ENCODE data around the gene DAO.
A peak's percentile ranks its signal among the peaks of the same experiment; 100 is the strongest.

DAO gene

DNA sequence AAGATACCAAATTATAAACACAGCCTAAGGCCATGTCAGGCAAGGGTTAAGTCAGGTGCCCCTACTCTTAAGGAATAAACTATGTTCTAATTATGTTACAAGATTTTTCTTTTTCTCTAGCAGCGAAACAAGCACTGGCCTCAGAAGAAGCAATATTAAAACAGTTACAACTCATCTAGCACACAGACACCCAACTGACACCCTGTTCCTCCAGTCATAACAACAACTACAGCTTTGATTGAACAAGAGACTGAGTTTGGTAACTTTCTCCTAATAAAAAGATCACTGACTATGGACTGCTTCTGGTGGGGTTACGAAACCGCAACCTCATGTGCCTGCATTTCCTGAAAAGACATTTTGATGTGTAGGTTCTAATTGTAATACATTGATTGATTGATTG, 3.3 kb upstream of the DAO start:
- no peak for DNase-seq

DNA sequence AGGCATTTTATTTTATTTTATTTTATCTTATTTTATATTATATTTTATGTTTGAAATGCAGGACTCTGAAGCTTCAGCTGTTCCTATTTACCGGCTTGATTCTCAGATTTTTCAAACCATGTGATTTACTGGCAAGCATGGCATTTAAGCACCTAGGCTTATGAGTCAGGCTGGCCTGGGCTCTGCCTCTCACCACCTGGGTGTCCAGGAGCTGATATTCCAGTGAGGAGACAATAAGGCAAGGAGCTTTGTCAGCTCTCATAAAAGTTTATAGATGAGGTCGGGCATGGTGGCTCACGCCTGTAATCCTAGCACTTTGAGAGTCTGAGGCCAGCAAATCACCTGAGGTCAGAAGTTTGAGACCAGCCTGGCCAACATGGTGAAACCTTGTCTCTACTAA, 2.1 kb downstream of the DAO start:
- no peak for DNase-seq

DNA sequence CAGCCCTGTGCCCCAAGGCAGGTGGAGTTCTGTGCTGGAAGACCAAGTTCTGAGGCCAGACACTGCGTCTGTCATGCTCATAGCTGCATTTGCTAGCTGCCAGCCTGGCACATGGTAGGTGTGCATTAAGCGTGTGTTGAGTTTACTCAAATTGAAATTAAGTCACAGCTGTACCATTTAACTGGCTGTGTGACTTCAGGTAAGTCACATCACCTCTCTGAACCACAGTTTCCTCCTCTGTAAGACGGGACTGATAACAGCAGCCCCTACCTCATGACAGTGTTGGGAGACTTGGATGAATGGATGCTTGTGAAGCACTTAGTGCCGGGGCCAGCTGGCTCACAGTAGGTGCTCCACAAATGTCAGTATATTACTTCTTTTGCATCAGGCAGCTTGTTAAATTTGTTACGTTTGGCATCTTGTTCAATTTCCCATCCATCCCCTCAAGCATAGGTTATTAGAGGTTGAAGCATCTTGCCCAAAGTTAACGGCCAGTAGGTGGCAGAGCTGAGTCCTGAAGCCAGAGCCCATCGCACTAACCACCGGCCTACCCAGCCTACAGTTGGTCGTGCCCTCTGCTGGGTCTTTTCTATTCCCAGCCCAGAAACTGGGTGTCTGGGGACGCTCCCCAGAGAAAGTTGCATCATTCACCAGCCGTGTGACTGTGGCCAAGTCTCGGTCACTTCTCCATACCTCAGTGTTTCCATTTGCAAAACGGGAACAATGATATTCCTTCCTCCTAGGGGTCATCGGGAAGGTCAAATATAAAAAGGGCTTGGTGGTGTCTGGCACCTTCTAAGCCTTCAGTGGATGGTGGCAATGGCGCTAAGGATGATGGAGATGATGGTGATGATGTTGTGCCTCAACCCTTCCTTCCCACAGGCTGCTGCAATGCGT, 4.5 kb downstream of the DAO start:
- DNase-seq: peak; percentile 52

DNA sequence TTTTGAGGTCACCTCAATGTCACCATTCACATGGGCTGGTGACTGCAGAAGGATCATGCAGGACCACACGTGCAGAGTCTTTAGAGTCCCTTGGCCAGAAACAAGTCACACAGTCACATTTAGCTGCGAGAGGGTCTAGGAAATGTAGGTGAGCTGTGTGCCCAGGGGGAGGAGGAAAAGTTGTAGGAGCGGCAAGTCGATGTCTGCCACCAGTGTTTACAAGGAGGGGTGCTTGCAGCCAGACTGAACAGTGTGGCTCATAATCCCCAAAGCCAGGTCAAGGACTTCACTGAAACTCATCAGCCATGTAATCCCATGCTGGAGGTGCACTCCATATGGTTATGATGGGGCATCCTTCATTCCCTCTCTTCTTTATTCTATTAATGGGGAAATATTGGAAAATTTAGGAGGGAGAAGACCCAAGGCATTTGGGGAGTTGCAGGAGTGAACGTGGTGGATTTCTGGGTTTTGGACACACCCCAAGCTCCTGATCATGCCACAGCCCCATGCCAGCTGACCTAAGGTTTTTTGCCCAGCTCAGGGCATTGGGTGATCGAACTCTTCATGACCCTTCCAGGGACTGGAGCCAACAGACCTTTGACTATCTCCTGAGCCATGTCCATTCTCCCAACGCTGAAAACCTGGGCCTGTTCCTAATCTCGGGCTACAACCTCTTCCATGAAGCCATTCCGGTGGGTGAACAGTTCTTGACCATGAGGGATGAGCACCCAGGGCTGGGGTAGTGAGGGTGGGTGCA, 7.2 kb downstream of the DAO start:
- no peak for DNase-seq

DNA sequence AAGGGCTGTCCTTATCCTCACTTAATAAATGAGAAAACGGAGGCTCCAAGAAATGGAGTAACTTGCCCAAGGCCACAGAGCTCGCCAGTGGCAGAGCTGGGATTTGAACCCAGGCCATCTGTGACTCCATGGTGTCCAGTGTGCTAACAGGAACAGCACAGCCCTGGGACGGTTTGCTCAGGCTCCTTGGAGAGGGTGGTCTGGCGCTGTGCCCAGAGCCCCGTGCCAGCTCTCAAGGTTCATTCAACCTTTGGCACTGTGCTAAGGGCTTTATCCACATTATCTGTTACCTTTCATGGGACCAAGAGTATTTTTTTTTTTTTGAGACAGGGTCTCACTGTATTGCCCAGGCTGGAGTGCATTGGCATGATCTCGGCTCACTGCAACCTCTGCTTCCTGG, 8.1 kb downstream of the DAO start:
- DNase-seq: no peak

DNA sequence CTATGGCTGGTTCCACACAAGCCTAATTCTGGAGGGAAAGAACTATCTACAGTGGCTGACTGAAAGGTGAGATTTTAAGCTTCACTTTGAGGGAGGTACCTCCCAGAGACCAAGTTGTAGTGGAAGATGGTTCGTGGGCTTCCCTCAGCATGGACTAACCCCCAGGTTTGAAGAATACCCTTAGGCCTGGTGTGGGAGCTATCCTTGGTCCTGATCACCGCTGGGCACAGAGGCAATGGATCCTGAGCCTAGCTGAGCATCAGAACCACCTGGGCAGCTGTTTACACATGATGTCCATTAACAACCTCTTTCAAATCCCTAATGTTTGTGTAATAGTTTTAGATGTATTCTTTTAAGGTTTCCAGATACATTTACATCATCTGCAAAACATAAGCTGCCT, 10.3 kb downstream of the DAO start:
- DNase-seq: no peak

DNA sequence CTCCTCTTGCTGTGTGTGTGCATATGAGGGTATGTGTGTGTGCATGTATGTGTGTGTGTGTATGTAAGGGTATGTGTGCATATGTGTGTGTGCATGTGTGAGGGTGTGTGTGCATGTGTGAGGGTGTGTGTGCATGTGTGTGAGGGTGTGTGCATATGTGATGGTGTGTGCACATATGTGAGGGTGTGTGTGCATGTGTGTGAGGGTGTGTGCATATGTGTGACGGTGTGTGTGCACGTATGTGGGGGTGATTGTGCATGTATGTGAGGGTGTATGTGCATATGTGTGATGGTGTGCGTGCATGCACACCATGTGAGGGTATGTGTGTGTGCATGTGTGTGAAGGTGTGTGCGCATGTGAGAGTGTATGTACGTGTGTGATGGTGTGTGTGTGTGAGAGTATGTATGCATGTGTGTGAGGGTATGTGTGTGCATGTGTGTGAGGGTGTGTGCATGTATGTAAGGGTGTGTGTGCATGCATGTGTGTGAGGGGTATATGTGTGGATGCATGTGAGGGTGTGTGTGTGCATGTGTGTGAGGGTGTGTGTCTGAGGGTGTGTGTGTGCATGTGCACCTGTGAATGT, 15.4 kb downstream of the DAO start:
- DNase-seq: no peak

DNA sequence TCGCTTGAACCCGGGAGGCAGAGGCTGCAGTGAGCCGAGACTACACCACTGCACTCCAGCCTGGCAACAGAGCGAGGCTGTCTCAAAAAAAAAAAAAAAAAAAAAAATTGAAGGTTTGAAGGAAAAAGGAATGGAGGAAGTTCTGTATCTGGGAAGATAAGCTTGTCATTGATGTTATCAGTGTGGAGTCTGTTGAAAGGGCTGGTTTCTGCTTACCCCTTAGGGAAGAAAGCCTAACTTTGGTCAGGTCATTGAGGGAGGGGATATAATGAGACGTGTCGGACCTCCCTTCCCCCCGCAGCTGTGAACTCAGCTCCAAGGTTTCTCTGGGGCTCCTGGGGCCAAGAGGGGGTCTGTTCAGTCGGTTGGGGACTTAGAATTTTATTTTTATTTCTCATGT, 16.4 kb downstream of the DAO start:
- DNase-seq: no peak

DNA sequence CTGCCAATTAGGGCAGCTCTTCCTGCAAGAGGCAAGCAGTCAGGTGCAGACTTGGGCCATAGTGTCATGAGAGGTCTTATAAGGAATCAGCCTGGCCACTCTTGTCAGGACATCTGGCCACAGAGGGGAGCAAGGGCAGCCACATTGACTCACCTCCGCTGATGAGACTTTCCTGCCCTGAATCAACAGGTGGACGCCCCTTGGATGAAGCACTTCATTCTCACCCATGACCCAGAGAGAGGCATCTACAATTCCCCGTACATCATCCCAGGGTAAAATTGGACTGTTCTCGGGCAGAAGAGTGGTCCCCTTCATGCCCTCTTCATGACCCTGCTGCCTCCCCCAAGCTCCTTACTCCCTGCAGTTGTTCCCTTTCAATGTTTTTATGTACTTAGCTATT, 16.9 kb downstream of the DAO start:
- no peak for DNase-seq

DNA sequence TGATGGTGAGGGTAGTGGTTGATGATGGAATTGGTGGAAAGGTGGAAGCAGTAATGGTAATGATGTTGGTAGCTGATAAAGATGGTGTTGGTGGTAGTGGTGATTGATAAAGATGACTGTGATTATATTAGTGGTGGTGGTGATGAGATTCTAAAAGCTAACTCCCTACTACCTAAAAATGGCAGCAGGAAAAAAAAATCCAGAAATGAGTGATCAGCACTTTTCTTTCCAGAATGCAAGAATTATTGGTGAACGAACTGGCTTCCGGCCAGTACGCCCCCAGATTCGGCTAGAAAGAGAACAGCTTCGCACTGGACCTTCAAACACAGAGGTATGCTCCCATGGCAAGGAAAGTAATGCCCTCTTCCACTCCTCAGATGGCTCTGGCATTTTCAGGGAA, 19.3 kb downstream of the DAO start:
- no peak for DNase-seq

DNA sequence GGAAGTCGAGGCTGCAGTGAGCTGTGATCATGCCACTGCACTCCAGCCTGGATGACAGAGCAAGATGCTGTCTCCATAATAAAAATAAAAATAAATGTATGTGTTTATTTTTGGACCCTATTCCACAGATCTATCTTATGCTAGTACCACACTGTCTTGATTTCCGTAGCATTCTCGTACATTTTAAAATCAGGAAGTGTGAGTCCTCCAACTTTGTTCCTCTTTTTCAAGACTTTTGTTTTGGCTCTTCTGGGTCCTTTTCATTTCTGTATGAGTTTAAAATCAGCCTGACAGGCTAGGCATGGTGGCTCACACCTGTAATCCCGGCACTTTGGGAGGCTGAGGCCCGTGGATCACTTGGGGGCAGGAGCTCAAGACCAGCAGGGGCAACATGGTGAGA, 25.8 kb downstream of the DAO start:
- DNase-seq: no peak

DNA sequence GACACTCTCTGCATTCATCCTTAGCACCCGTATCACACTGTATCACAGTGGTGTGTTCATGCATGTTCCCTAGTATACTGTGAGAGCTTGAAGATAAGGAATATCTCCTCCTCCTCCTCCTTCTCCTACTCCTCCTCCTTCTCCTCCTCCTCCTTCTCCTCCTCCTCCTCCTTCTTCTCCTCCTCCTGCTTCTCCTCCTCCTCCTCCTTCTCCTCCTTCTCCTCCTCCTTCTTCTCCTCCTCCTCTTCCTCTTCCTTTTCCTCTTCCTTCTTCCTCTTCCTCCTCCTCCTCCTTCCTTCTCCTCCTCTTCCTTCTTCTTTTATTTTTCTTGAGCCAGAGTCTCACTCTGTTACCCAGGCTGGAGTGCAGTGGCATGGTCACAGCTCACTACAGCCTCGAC, 27.1 kb downstream of the DAO start:
- DNase-seq: no peak

DNA sequence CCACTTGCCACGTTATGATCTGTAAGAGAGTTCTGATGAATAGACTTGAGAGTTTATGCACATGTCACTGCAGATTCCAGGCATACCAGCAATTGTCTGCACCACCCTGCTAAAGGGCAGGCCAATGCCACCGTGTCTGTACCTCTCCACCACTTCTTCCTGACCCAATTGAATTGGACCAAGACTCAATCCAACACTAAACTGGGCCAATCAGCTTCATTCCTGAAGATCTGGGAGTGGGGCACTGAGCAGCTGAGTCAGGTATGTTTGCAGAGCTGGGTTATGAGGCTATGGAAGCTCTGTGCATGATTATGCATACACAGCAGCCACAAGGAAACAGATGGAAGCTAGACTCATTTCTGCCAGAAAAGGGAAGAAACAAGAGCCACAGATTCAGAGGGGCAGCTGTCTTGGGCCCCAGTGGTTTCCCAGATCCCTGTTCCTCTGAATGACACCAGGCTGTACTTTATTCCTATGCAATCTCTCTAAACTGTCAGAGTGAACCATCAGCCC, 28.0 kb downstream of the DAO start:
- no peak for DNase-seq

DNA sequence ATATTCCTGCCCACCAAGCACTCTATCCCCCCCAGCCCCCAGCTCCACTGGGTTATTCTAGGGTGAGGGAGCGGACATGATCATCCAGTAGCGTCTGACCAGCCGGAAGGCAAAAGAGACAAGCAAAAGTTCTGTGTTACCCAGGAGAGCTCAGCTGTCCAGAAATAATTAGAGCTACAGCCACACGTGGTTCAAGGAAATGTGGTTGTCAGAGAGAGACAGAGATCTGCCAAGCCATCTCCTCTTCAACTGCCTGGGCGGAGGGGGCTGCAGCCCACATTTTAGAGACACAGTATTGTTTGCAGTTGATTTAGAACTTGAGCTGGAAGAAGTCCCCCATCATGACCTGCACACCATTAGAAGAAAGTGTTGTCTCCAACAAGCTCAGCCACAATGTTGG, 30.4 kb downstream of the DAO start:
- no peak for DNase-seq

DNA sequence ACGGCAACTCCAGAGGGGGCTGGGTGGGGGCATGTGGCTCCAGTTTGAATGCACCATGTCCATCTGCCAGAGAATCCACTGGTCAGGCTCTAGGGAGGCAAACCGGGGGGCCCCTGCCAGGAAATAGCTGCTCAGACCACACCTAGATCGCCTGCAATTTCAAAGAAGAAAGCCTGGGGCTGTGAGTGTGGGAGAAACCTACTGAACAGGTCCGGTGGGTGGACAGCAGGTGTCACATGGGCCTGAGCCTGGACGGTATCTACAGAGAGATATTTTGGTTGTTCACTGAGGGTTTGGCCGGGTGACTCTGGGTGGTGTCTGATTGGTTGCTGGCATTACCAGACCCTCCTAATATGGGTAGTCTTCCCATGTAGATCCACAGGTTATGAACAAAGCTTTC, 32.0 kb downstream of the DAO start:
- DNase-seq: no peak

DNA sequence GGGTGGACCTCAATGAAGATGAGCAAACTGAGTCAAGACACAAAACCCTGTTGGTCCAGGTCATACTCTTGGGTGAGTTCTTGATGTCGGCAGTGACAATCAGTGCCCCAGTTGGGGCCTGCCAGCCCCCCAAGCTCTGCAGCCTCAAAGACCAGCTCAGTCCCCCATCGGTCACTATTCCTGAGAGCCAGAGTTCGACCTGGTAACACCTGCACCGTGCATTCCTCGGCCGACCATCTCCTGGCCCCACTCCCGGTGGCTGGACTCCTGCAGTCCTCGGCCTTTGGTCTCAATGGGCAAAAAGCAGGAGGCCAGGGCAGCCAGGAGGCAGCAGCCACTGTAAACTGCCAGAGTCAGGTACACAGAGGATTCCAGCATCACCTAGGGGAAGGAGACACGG, 32.5 kb downstream of the DAO start:
- no peak for DNase-seq

DNA sequence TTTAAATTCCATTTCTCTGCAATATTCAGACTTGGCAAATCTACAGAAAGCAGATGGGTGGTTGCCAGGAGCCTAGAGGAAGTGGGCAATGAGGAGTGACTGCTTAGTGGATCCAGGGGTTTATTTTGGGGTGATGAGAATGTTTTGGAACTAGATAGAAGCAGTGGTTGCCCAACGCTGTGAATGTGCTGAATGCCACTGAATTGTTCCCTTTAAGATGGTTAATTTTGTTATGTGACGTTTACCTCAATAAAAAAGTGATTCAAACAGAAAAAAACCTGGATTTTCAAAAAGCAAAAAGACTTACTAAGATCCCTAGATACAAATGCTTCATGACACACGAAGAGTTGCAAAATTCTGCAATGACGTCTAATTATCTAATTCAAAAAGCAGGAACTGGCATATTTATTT, 34.2 kb downstream of the DAO start:
- no peak for DNase-seq

DNA sequence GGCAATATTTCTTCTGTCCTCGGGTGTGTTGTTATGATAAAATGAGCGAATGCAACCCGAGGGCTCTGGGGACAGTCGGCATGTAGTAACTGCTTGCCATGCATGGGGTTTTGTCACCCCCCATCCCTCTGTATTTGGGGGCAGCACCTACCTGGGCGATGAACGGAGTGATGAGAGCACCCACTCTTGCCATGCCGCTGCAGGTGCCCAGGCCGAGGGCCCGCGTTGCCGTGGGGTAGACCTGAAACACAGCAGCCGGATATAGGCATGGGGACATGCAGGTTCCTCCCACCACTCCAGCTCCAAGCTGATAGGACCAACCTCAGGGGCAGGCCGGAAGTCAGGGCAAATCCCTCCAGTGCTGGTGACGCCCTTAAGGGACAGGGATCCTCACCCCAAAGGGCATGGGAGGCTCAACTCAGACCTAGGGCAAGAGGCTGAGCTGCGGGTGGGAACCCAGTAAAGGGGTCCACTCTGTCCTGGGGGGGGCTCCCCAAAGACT, 35.8 kb downstream of the DAO start:
- DNase-seq: no peak

DNA sequence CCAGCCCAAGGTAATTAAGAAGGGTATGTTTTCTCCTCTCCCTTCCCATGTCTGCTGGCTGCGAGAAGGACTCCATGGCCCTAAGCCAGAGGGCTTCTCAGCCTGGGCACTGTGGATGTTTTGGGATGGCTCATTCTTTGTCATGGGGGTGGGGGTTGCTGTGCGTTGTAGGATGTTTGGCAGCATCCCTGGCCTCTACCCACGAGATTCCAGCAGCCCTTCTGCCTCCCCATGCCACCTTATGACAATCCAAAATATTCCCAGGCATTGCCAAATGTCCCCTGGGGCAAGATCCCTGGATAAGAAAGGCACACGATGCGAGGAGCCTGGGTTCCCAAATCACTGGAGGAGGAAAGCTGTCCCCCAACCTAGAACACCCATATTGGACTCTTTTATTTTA, 36.4 kb downstream of the DAO start:
- DNase-seq: no peak

DNA sequence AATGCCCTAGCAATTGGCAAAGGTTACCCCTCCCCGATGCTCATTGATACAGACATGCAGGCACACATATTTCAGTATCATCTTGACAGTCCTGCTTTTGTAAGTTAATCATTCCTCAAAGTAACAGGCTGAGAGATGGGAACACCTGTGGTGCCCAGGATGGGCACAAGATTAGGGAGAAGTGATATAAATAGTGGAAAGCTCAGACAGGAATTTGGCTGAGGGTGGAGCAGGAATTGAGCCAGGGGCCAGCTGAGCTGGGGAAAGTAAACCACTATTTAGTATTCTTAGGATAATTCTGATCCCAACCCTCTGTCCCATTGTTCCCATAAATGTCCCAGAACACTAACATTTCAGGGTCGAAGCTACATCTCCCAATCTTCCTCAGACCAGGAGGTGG, 38.3 kb downstream of the DAO start:
- DNase-seq: no peak

DNA sequence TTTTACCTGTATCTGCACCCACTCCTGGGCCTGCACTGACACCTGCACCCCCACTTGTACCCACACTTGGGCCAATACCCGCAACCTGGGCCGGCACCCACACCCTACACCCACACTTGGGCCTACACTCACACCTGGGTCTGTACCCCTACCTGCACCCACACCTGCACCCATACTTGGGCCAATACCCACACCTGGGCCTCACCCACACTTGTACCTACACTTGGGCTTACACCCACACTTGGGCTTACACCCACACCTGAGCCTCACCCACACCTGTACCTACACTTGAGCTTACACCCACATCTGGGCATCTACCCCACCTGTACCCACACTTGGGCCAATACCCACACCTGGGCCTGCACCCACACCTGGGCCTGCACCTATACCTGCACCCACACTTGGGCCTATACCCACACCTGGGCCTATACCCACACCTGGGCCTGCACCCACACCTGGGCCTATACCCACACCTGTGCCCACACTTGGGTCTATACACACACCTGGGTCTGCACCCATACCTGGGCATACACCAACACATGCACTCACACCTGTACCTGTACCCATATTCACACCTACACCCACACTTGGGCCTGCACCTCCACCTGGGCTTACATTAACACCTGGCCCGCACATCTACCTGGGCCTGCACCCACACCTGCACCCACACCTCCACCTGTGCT, 39.2 kb downstream of the DAO start:
- DNase-seq: no peak

DNA sequence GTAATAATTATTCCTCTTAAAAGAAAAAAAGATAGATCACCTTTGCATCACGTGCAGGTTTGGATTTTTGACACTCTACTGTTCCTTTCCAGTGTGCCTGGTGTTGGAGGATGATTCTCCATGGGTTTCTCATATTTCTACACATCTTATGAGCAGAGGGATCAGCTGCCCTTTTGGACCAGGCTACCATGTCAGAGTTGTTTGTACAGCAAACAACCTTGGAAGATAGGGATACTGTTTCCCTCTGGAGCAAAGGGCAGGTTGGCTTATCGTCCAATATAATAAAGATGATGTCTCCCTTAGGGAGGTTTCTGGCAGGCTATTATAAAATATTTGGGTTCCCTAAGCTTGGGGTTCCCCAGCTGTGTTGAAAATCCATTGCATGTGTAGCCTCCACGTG, 42.1 kb downstream of the DAO start:
- DNase-seq: no peak

DNA sequence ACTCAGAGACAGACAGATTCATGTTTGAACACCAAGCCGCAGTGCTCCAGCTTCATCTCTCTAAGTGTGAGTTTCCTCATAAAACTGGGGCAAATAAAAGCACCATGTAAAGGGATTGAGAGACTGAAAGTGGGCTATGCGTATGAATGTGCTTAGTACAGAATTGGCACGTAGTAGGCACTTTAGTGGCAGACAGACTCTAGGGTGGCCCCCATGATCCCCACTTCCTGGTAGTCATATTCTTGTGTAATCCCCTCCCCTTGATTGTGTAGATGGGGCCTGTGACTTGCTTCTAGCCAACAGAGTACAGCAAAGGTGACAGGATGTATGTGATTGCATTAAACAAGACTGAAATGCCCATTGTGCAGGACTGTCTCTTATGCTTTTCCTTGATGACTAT, 43.0 kb downstream of the DAO start:
- no peak for DNase-seq

All from NCI-H146 (cell line).